HepG2 (cell line): ENCODE data around the gene ADCY6.

ENCODE experiments used
- FOXM1 ChIP-seq: sonication (generic); formaldehyde crosslinking; IDR thresholded peaks from 2 replicates; pipeline ENCODE4 v1.5.0; 2020; ENCODE audit warnings: missing genetic modification reagents
- FOXO1 ChIP-seq: sonication (generic); formaldehyde crosslinking; IDR thresholded peaks from 2 replicates; pipeline ENCODE4 v1.4.0; 2020; ENCODE audit warnings: missing genetic modification reagents
- FOXP4 ChIP-seq: sonication (generic); formaldehyde crosslinking; IDR thresholded peaks from 2 replicates; pipeline ENCODE4 v1.4.0; 2020; ENCODE audit warnings: missing genetic modification reagents
- NFE2L1 ChIP-seq: sonication (generic); formaldehyde crosslinking; IDR thresholded peaks from 2 replicates; pipeline ENCODE4 v1.4.0; 2020; ENCODE audit warnings: missing genetic modification reagents, mild to moderate bottlenecking, borderline replicate concordance
- ZFP36L2 ChIP-seq: sonication (generic); formaldehyde crosslinking; IDR thresholded peaks from 2 replicates; pipeline ENCODE4 v1.4.0; 2020; ENCODE audit warnings: missing genetic modification reagents
- ZNF10 ChIP-seq: sonication (generic); formaldehyde crosslinking; IDR thresholded peaks from 2 replicates; pipeline ENCODE4 v1.4.0; 2020; ENCODE audit warnings: mild to moderate bottlenecking, low read depth, missing genetic modification reagents, borderline replicate concordance
- ZNF12 ChIP-seq: sonication (generic); formaldehyde crosslinking; IDR thresholded peaks from 2 replicates; pipeline ENCODE4 v1.5.0; 2020; ENCODE audit warnings: missing genetic modification reagents
- TF ChIP-seq, protein P1 (sequence below): sonication (generic); formaldehyde crosslinking; IDR thresholded peaks from 2 replicates; pipeline ENCODE4 v1.5.0; 2020; ENCODE audit warnings: mild to moderate bottlenecking, missing genetic modification reagents, moderate library complexity

GRCh38 chr12:48828841-48829575 is 40.1 kb upstream of the ADCY6 start:
- TF ChIP-seq ZNF12 (CRISPR knock-in tag) (no peak), ZFP36L2 (CRISPR knock-in tag) (no peak), FOXM1 (CRISPR knock-in tag) (no peak), ZNF10 (no peak), FOXP4 (CRISPR knock-in tag) (no peak), NFE2L1 (CRISPR knock-in tag) (no peak), FOXO1 (no peak)
- TF ChIP-seq, protein P1, sequence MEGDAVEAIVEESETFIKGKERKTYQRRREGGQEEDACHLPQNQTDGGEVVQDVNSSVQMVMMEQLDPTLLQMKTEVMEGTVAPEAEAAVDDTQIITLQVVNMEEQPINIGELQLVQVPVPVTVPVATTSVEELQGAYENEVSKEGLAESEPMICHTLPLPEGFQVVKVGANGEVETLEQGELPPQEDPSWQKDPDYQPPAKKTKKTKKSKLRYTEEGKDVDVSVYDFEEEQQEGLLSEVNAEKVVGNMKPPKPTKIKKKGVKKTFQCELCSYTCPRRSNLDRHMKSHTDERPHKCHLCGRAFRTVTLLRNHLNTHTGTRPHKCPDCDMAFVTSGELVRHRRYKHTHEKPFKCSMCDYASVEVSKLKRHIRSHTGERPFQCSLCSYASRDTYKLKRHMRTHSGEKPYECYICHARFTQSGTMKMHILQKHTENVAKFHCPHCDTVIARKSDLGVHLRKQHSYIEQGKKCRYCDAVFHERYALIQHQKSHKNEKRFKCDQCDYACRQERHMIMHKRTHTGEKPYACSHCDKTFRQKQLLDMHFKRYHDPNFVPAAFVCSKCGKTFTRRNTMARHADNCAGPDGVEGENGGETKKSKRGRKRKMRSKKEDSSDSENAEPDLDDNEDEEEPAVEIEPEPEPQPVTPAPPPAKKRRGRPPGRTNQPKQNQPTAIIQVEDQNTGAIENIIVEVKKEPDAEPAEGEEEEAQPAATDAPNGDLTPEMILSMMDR = no peak
